Measurements from ENCODE around the gene ENTPD6. TPM values are rescaled to one million over a fixed set of nuclear protein-coding genes. Genes with fewer than 3 reads are reported as not detected.
"Not testable (repeated sequence)": the region's sequence is repeated elsewhere in the genome, so short reads cannot be mapped to it uniquely, and the experiment has no call there.

ENTPD6 gene
- total and polyA plus RNA-seq, 12 donors = 30.9 to 260 (median 107) TPM

- Histone ChIP-seq H3K9me3 (replicated peaks in 1 of 3) (no peaks in the 10 kb centered on the region), H3K4me3 (no peak overlapping the region), H3K27ac (no peak overlapping the region), H3K36me3 (replicated peaks in 1 of 2) (no peaks in the 10 kb centered on the region), H3K27me3 (no peaks in the 10 kb centered on the region), H3K4me1 (replicated peaks in 1 of 2) (no peaks in the 10 kb centered on the region)
- WGBS, 4 donors = 37 to 52% (median 47%) methylated on average over 3 of the region's 3 CpGs
- no peak for DNase-seq
- no peak for TF ChIP-seq POLR2A (IDR thresholded peaks at IDR 0.05)
- TF ChIP-seq, protein P1, sequence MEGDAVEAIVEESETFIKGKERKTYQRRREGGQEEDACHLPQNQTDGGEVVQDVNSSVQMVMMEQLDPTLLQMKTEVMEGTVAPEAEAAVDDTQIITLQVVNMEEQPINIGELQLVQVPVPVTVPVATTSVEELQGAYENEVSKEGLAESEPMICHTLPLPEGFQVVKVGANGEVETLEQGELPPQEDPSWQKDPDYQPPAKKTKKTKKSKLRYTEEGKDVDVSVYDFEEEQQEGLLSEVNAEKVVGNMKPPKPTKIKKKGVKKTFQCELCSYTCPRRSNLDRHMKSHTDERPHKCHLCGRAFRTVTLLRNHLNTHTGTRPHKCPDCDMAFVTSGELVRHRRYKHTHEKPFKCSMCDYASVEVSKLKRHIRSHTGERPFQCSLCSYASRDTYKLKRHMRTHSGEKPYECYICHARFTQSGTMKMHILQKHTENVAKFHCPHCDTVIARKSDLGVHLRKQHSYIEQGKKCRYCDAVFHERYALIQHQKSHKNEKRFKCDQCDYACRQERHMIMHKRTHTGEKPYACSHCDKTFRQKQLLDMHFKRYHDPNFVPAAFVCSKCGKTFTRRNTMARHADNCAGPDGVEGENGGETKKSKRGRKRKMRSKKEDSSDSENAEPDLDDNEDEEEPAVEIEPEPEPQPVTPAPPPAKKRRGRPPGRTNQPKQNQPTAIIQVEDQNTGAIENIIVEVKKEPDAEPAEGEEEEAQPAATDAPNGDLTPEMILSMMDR (IDR thresholded peaks at IDR 0.05) = no peak
- intact Hi-C loops (cut with DNase I) = no loop called here
These were observed 35.0 kb upstream of the ENTPD6 start for GRCh38 chr20:25160467-25160866.

- no peak overlapping the region for H3K27ac ChIP-seq
- 51 to 69% (median 64%) methylated on average over 3 of the region's 3 CpGs for WGBS, 4 donors
- no peak overlapping the region for H3K4me3 ChIP-seq
- H3K9me3 ChIP-seq (replicated peaks in 1 of 3) = no peaks in the 10 kb centered on the region
- H3K4me1 ChIP-seq (replicated peaks in 1 of 2) = no peaks in the 10 kb centered on the region
- intact Hi-C loops (cut with DNase I) = no loop called here
- H3K36me3 ChIP-seq (replicated peaks in 1 of 2) = no peaks in the 10 kb centered on the region
- DNase-seq = no peak
- TF ChIP-seq, protein P1 (IDR thresholded peaks at IDR 0.05) = no peak
- TF ChIP-seq POLR2A (IDR thresholded peaks at IDR 0.05) = no peak
- no peaks in the 10 kb centered on the region for H3K27me3 ChIP-seq
These were observed 34.6 kb upstream of the ENTPD6 start for GRCh38 chr20:25160897-25161296.

- H3K27ac ChIP-seq = no peak overlapping the region
- no peak overlapping the region for H3K4me3 ChIP-seq
- TF ChIP-seq, protein P1 (IDR thresholded peaks at IDR 0.05) = no peak
- TF ChIP-seq POLR2A (IDR thresholded peaks at IDR 0.05) = no peak
- H3K9me3 ChIP-seq (replicated peaks in 1 of 3) = no peaks in the 10 kb centered on the region
- H3K36me3 ChIP-seq (replicated peaks in 1 of 2) = no peaks in the 10 kb centered on the region
- intact Hi-C loops (cut with DNase I) = no loop called here
- H3K4me1 ChIP-seq (replicated peaks in 1 of 2) = no peaks in the 10 kb centered on the region
- DNase-seq = no peak
- H3K27me3 ChIP-seq = no peaks in the 10 kb centered on the region
These were observed 30.4 kb upstream of the ENTPD6 start for GRCh38 chr20:25165128-25165527.

DNA sequence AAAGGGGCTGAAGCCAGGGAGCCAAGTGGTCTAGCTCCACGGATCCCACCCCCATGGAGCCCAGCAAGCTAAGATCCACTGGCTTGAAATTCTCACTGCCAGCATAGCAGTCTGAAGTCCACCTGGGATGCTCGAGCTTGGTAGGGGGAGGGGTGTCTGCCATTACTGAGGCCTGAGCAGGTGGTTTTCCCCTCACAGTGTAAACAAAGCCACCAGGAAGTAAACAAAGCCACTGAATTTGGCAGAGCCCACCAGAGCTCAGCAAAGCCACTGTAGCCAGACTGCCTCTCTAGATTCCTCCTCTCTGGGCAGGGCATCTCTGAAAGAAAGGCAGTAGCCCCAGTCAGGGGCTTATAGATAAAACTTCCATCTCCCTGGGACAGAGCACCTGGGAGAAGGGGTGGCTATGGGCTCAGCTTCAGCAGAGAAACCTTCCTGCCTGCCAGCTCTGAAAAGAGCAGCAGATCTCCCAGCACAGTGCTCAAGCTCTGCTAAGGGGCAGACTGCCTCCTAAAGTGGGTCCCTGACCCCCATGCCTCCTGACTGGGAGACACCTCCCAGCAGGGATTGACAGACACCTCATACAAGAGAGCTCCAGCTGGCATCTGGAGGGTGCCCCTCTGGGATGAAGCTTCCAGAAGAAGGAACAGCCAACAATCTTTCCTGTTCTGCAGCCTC is 29.3 kb upstream of the ENTPD6 start:
- H3K27ac ChIP-seq; H3K4me3 ChIP-seq; DNase-seq; intact Hi-C loops (cut with DNase I); H3K9me3 ChIP-seq (replicated peaks in 1 of 3); H3K27me3 ChIP-seq; H3K4me1 ChIP-seq (replicated peaks in 1 of 2); H3K36me3 ChIP-seq (replicated peaks in 1 of 2): not testable (repeated sequence)
- 59 to 69% (median 65%) methylated on average over 1 to 2 of the region's 2 CpGs for WGBS, 4 donors

- Histone ChIP-seq H3K4me3 (no peak overlapping the region), H3K36me3 (replicated peaks in 1 of 2) (no peaks in the 10 kb centered on the region), H3K9me3 (replicated peaks in 1 of 3) (no peaks in the 10 kb centered on the region), H3K27ac (no peak overlapping the region), H3K27me3 (no peaks in the 10 kb centered on the region), H3K4me1 (replicated peaks in 1 of 2) (no peaks in the 10 kb centered on the region)
- WGBS, 4 donors = 58 to 74% (median 70%) methylated on average over 2 of the region's 2 CpGs
- TF ChIP-seq POLR2A (IDR thresholded peaks at IDR 0.05) = no peak
- TF ChIP-seq, protein P1 (IDR thresholded peaks at IDR 0.05) = no peak
- DNase-seq = no peak
- intact Hi-C loops (cut with DNase I) = no loop called here
These were observed 22.2 kb upstream of the ENTPD6 start for GRCh38 chr20:25173321-25173720.
